HepG2 (cell line): ENCODE results near the gene ZNF524. TPM values are rescaled to one million over a fixed set of nuclear protein-coding genes. Genes with fewer than 3 reads are reported as not detected.

ENCODE experiments used
- MAZ ChIP-seq, 2 experiments: sonication (generic) in 1 of 2; formaldehyde crosslinking in 1 of 2; IDR thresholded peaks; 2 replicates each; pipeline versions ENCODE4 v1.5.0 to v1.6.1; 2012 to 2020; ENCODE audit warnings: low read depth in 2 of 2, mild to moderate bottlenecking in 2 of 2, borderline replicate concordance in 1 of 2, improper control_type of control experiment in 1 of 2, low read length in 1 of 2, missing genetic modification reagents in 1 of 2, moderate library complexity in 1 of 2
- MIXL1 ChIP-seq: IDR thresholded peaks from 2 replicates; pipeline ENCODE4 v1.6.1; 2016
- MNT ChIP-seq: fragments of 450-650 bp; IDR thresholded peaks from 2 replicates; pipeline ENCODE4 v1.6.1; 2016
- NR0B2 ChIP-seq: sonication (generic); formaldehyde crosslinking; IDR thresholded peaks from 2 replicates; pipeline ENCODE4 v1.4.0; 2020; ENCODE audit warnings: mild to moderate bottlenecking, missing genetic modification reagents
- PCBP1 ChIP-seq: fragments of 200-400 bp; formaldehyde crosslinking; IDR thresholded peaks from 2 replicates; pipeline ENCODE4 v1.6.1; 2017; ENCODE audit warnings: mild to moderate bottlenecking, low read depth, low read length, borderline replicate concordance
- SIX1 ChIP-seq: sonication (generic); formaldehyde crosslinking; IDR thresholded peaks from 2 replicates; pipeline ENCODE4 v1.4.0; 2020; ENCODE audit warnings: missing genetic modification reagents, borderline replicate concordance
- U2AF2 ChIP-seq: fragments of 200-400 bp; formaldehyde crosslinking; IDR thresholded peaks from 2 replicates; pipeline ENCODE4 v1.6.1; 2017; ENCODE audit warnings: low read depth, mild to moderate bottlenecking, low read length
- ZNF513 ChIP-seq: sonication (generic); formaldehyde crosslinking; conservative IDR thresholded peaks from 2 replicates; pipeline ENCODE4 v1.5.0; 2020; ENCODE audit warnings: missing genetic modification reagents
- polyA plus RNA-seq, 8 experiments: library from polyadenylated mRNA; depleted of rRNA in 3 of 8; stranded (reverse) in 7 of 8; unstranded in 1 of 8; fragments of >200 nt; fragmentation: Illumina TruSeq in 4 of 8; extraction: Trizol in 4 of 8; gene quantifications; 2 replicates each; pipeline versions ENCODE4 v1.2.1 to v1.2.3, GENCODE V29; 2011 to 2016; ENCODE audit warnings: low read depth in 4 of 8, missing spikeins in 1 of 8, mixed read lengths in 1 of 8; ENCODE audit not compliant: insufficient read depth in 1 of 8
- total RNA-seq, 5 experiments: library from RNA; depleted of rRNA; stranded (reverse); fragments of >200 nt; fragmentation: Illumina TruSeq; extraction: Trizol; gene quantifications; 2 replicates each; pipeline ENCODE4 v1.2.3, GENCODE V29; 2016; ENCODE audit warnings: low read depth in 1 of 5
- TF ChIP-seq, protein P1 (sequence below): IDR thresholded peaks from 2 replicates; pipeline ENCODE4 v1.6.1; 2016
- TF ChIP-seq, protein P2 (sequence below): sonication (generic); formaldehyde crosslinking; conservative IDR thresholded peaks from 2 replicates; pipeline ENCODE4 v1.8.0; 2022; ENCODE audit warnings: mild to moderate bottlenecking, moderate library complexity, missing genetic modification reagents
- TF ChIP-seq, protein P3 (sequence below): sonication (generic); formaldehyde crosslinking; IDR thresholded peaks from 2 replicates; pipeline ENCODE4 v1.4.0; 2020; ENCODE audit warnings: mild to moderate bottlenecking, missing genetic modification reagents, borderline replicate concordance

ZNF524 gene
- total and polyA plus RNA-seq, 2 of the 13 experiments (the other 11 are each of a cell fraction or from before 2014, with no cell fraction given) = 3.2 to 4.6 TPM

DNA sequence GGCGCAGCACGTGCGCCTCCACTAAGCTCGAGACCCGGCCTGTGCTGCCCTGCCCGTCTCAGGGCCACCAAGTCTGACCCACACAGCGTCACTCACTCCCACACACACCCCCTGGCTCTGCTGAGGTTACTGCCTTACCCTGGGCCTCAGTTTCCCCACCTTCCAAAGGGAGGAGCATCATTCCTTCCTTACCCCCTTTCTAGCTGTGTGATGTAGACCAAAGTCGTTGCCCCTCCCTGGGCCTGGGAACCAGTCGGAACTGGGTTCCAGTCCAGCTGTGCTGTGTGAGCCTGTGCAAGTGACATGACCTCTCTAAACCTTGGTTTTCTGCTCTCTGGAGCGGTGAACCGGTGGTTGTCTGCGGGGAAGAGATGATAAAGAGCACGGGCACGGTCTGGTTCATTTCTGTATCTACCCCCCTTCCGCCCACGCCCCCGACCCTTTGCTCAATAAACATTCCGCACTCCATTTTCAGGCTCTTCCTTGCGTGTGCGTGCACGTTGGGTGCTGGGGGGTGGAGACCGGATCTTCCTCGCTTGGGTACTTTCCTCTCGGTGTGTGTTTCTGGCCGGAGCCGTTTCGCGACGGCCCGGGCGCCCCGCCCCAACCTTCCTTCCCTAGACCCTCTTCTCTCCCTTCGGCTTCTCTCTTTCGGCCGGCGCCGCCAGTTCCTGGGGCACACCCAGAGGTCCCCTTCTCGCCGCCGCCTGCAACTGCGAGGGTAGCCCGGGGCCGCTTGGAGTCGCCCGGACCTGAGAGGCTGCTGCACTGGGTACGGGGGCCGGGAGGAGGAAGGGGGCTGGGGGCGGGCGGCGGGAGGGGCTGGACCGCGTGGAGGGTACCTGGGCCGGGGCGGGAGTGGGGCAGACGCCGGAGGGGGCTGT lies 43.2 kb downstream of the ZNF524 start, which contains the start of gene ZNF581 (continued):
- TF ChIP-seq, protein P1, sequence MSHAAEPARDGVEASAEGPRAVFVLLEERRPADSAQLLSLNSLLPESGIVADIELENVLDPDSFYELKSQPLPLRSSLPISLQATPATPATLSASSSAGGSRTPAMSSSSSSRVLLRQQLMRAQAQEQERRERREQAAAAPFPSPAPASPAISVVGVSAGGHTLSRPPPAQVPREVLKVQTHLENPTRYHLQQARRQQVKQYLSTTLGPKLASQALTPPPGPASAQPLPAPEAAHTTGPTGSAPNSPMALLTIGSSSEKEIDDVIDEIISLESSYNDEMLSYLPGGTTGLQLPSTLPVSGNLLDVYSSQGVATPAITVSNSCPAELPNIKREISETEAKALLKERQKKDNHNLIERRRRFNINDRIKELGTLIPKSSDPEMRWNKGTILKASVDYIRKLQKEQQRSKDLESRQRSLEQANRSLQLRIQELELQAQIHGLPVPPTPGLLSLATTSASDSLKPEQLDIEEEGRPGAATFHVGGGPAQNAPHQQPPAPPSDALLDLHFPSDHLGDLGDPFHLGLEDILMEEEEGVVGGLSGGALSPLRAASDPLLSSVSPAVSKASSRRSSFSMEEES (CRISPR knock-in tag) = no peak
- TF ChIP-seq MIXL1 (CRISPR knock-in tag) (0 out of 2 replicates have a peak, but pooled peaks have one; percentile 36), NR0B2 (CRISPR knock-in tag) (no peak; the same call in 1 of the 2 replicates), SIX1 (no peak), PCBP1 (peak; percentile 26; the same call in 1 of the 2 replicates), U2AF2 (0 out of 2 replicates have a peak, but pooled peaks have one; percentile 45), MNT (peak; percentile 19; the same call in 1 of the 2 replicates), ZNF513 (CRISPR knock-in tag) (no peak), MAZ (IDR thresholded peaks at IDR 0.05; ENCODE audit: borderline replicate concordance, low read depth, low read length) (peak; percentile 83), MAZ (CRISPR knock-in tag; IDR thresholded peaks at IDR 0.05; ENCODE audit: low read depth) (peak; percentile 83)
- TF ChIP-seq, protein P2, sequence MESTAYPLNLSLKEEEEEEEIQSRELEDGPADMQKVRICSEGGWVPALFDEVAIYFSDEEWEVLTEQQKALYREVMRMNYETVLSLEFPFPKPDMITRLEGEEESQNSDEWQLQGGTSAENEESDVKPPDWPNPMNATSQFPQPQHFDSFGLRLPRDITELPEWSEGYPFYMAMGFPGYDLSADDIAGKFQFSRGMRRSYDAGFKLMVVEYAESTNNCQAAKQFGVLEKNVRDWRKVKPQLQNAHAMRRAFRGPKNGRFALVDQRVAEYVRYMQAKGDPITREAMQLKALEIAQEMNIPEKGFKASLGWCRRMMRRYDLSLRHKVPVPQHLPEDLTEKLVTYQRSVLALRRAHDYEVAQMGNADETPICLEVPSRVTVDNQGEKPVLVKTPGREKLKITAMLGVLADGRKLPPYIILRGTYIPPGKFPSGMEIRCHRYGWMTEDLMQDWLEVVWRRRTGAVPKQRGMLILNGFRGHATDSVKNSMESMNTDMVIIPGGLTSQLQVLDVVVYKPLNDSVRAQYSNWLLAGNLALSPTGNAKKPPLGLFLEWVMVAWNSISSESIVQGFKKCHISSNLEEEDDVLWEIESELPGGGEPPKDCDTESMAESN (CRISPR knock-in tag) = peak; percentile 31; the same call in 1 of the 2 replicates
- TF ChIP-seq, protein P3, sequence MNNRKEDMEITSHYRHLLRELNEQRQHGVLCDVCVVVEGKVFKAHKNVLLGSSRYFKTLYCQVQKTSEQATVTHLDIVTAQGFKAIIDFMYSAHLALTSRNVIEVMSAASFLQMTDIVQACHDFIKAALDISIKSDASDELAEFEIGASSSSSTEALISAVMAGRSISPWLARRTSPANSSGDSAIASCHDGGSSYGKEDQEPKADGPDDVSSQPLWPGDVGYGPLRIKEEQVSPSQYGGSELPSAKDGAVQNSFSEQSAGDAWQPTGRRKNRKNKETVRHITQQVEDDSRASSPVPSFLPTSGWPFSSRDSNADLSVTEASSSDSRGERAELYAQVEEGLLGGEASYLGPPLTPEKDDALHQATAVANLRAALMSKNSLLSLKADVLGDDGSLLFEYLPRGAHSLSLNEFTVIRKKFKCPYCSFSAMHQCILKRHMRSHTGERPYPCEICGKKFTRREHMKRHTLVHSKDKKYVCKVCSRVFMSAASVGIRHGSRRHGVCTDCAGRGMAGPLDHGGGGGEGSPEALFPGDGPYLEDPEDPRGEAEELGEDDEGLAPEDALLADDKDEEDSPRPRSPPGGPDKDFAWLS = no peak
